Lower lobe of right lung (tissue), 2 donors: Measurements from ENCODE around the gene B3GNT9. TPM values are rescaled to one million over a fixed set of nuclear protein-coding genes. Genes with fewer than 3 reads are reported as not detected.

Source experiments
- ATAC-seq, 2 donors: fragments of 200-7000 bp; cut with Tn5 transposase; one replicate each; pipeline ENCODE4 v1.9.1; 2020 to 2022; ENCODE audit warnings: mild to moderate bottlenecking in 2 of 2, moderate library complexity in 2 of 2
- DNase-seq: peaks from one replicate; pipeline ENCODE4 v3.0.0-alpha.2; 2020
- H3K27ac ChIP-seq: fragments of 200-600 bp; one replicate; pipeline ENCODE4 v1.8.0; 2022
- H3K27me3 ChIP-seq: fragments of 200-600 bp; one replicate; pipeline ENCODE4 v1.8.0; 2022; ENCODE audit warnings: low read depth
- H3K36me3 ChIP-seq: fragments of 200-600 bp; one replicate; pipeline ENCODE4 v1.8.0; 2022; ENCODE audit warnings: mild to moderate bottlenecking
- H3K4me1 ChIP-seq: fragments of 200-600 bp; one replicate; pipeline ENCODE4 v1.8.0; 2022
- H3K4me3 ChIP-seq: fragments of 200-600 bp; one replicate; pipeline ENCODE4 v1.8.0; 2022; ENCODE audit warnings: mild to moderate bottlenecking
- H3K9me3 ChIP-seq: fragments of 200-600 bp; one replicate; pipeline ENCODE4 v1.8.0; 2022
- intact Hi-C: fragments of 100-400 bp; cut with DNase I; formaldehyde crosslinking; loops from one replicate; pipeline ENCODE4 v1.11.0; 2022
- total RNA-seq: library from RNA; stranded (reverse); fragmentation: NEBNext Ultra II Directional; extraction: Animal tissue kit (Norgen Biotek cat#: 25700); gene quantifications from one replicate; pipeline ENCODE4 v1.2.1, GENCODE V29; 2021
- TF ChIP-seq, protein P1 (sequence below): fragments of 200-600 bp; IDR thresholded peaks from one replicate; pipeline ENCODE4 v1.8.0; 2022; ENCODE audit warnings: antibody characterized with exemption, mild to moderate bottlenecking
- donor health status: DM: no; HTN: yes; CAD: no; lungs with severe emphysema.

The B3GNT9 gene
- total RNA-seq, 1 donor from 2014 or later, result 13.5 TPM

DNA sequence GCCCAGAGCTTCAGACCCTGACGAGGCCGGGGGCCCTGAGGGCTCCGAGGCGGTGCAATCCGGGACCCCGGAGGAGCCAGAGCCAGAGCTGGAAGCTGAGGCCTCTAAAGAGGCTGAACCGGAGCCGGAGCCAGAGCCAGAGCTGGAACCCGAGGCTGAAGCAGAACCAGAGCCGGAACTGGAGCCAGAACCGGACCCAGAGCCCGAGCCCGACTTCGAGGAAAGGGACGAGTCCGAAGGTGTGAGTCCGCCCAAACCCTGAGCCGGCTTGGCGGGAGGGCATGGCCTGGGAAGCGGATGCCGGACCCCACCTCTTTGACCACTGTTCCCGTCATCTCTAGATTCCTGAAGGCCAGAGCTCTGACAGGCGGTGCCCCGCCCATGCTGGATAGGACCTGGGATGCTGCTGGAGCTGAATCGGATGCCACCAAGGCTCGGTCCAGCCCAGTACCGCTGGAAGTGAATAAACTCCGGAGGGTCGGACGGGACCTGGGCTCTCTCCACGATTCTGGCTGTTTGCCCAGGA is 24.0 kb upstream of the B3GNT9 start:
- no peaks in the 10 kb centered on the region for H3K27me3 ChIP-seq
- intact Hi-C loops, result no loop called here
- DNase-seq, result no peak
- H3K4me3 ChIP-seq, result peak overlapping the region; percentile 59
- no peak for ATAC-seq
- peak overlapping the region; percentile 87 for H3K27ac ChIP-seq
- peaks cover 81% of the 10 kb centered on the region for H3K4me1 ChIP-seq
- H3K36me3 ChIP-seq, result peaks cover 7% of the 10 kb centered on the region
- TF ChIP-seq, protein P1, sequence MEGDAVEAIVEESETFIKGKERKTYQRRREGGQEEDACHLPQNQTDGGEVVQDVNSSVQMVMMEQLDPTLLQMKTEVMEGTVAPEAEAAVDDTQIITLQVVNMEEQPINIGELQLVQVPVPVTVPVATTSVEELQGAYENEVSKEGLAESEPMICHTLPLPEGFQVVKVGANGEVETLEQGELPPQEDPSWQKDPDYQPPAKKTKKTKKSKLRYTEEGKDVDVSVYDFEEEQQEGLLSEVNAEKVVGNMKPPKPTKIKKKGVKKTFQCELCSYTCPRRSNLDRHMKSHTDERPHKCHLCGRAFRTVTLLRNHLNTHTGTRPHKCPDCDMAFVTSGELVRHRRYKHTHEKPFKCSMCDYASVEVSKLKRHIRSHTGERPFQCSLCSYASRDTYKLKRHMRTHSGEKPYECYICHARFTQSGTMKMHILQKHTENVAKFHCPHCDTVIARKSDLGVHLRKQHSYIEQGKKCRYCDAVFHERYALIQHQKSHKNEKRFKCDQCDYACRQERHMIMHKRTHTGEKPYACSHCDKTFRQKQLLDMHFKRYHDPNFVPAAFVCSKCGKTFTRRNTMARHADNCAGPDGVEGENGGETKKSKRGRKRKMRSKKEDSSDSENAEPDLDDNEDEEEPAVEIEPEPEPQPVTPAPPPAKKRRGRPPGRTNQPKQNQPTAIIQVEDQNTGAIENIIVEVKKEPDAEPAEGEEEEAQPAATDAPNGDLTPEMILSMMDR, result no peak
- no peaks in the 10 kb centered on the region for H3K9me3 ChIP-seq

DNA sequence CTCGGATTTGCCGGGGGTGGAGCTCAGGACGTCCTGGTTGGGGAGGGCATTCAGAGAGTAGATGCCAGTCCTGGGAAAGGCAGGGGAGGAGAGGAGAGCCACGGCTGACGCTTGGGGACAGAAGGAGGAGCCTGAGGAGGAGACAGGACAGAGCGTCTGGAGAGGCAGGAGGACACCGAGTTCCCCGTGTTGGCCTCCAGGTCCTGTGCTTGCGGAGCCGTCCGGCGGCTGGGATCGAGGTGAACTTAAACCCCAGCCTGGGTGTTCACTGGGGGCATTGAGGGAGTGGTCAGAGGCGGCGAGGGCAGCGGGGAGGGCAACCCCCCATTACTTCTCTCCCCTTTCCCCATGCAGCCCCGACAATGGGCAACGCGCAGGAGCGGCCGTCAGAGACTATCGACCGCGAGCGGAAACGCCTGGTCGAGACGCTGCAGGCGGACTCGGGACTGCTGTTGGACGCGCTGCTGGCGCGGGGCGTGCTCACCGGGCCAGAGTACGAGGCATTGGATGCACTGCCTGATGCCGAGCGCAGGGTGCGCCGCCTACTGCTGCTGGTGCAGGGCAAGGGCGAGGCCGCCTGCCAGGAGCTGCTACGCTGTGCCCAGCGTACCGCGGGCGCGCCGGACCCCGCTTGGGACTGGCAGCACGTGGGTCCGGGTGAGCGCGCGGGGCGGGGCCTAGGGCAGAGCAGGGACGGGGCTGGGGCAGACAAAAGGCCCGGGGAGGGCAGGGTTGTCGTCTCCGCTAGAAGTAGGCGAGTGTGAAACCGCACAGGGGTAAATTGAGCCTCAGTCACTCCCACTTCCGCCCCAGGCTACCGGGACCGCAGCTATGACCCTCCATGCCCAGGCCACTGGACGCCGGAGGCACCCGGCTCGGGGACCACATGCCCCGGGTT is 23.3 kb upstream of the B3GNT9 start:
- TF ChIP-seq, protein P1, result peak; percentile 44
- ATAC-seq (peak; percentile 79 to 83), DNase-seq (peak; percentile 93)
- H3K27me3 ChIP-seq, result no peaks in the 10 kb centered on the region
- H3K9me3 ChIP-seq, result no peaks in the 10 kb centered on the region
- peak overlapping the region; percentile 87 for H3K27ac ChIP-seq
- peaks cover 7% of the 10 kb centered on the region for H3K36me3 ChIP-seq
- intact Hi-C loops, result no loop called here
- peak overlapping the region; percentile 59 for H3K4me3 ChIP-seq
- peaks cover 86% of the 10 kb centered on the region for H3K4me1 ChIP-seq

DNA sequence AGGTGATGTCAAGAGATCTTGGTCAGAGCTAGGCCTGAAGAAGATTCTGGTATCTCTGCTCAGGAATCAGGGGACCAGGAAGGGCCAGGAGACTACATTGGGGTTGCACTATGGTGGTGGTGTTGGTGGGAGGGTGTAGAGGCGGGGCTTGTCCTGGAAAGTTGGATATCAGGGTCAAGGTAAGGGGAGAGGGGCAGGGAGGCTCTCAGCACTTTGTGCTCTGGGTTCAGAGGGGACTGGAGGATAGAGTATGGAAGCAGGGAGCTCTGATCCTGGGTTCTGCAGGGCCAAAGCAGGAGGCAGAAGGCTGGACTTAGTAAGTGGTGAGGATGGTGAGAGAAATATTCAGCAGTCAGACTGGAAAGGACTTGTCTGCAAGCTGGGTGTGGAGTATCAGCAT is 22.5 kb upstream of the B3GNT9 start:
- DNase-seq, result no peak
- peaks cover 7% of the 10 kb centered on the region for H3K36me3 ChIP-seq
- ATAC-seq, result no peak
- intact Hi-C loops, result no loop called here
- H3K27me3 ChIP-seq, result no peaks in the 10 kb centered on the region
- H3K4me1 ChIP-seq, result peaks cover 82% of the 10 kb centered on the region
- H3K4me3 ChIP-seq, result peak overlapping the region; percentile 59
- peak overlapping the region; percentile 87 for H3K27ac ChIP-seq
- TF ChIP-seq, protein P1, result no peak
- H3K9me3 ChIP-seq, result no peaks in the 10 kb centered on the region

DNA sequence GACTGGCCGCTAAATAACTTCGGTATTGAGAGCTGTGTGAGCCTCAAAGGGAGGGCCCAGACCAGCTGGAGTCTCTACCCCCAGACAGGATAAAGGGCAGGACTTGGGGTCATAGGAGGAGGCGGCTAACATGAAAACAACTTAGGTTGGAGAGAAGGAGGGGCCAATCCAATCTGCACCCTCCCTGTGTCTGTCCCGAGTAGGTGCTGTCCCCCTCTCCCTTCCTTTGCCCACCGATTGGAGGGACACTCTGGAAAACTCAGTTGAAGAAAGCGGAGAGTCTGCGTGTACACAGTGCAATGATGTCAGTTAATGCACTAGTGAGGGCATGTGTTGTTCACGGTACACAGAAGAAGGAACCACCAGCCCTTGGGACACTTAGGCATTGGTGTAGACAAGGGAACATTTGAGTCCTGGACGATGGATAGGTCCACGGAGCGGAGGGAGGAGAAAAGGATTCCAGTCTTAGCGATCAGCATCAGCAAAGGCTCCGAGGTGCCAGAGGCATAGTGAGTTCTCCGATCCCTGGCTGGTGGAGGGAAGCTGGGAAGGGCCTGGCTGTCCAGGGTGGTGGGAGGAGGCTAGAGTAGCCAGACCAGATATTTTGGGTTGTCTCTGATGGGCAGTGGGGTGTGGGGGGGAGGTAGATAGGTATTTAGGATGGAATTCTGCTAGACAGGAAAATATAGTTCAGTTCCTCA is 20.3 kb upstream of the B3GNT9 start:
- Histone ChIP-seq H3K36me3 (peaks cover 14% of the 10 kb centered on the region), H3K4me3 (peak overlapping the region; percentile 62), H3K4me1 (peaks cover 60% of the 10 kb centered on the region), H3K27ac (peak overlapping the region; percentile 91), H3K27me3 (peaks cover 4% of the 10 kb centered on the region), H3K9me3 (no peaks in the 10 kb centered on the region)
- peak; percentile 3 to 5 for ATAC-seq
- intact Hi-C loops, result no loop called here
- TF ChIP-seq, protein P1, result no peak
- DNase-seq, result no peak

DNA sequence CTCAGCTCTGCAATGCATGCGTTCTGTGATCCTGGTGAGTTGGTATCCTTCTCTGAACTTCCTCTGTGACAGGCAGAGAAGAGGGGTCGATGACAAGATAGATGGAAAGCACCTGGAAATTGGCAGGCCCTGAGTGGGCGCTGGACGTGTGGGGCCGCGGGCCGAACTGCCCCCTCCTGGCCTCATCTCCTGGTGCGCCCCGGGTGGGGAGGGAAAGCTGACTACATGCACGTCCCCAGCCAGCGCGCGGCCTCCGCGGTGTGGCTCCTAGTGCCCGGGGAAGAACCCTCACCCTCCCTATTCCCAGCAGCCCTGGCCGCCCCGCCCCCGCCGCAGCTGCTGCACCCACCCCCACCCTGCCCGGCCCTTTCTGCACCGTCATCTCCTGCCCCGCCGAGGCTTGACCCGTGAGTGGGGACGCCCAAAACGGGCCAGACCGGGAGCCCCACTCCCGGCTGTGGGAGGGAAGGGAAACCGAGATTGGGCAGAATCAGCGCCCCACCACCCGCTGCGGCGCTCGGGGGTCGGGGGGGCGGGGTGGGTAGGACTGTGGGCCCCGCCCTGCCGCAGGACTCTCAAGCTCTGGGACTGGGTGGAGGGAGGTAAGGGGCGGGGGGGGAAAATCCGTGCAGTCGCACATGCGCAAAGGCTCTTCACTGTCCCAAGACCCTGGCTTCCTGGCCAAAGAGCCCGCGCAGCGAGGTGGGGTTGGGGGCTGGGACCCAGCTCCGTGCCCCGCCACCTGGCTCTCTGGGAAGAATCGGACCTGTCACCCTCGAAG is 19.6 kb upstream of the B3GNT9 start, which contains the start of gene NOL3:
NOL3 (plus strand) TSS at position 371 of the 781 bp plus-strand sequence.
- DNase-seq (peak; percentile 88), ATAC-seq (peak; percentile 79 to 81)
- H3K27me3 ChIP-seq, result peaks cover 12% of the 10 kb centered on the region
- peaks cover 65% of the 10 kb centered on the region for H3K4me1 ChIP-seq
- TF ChIP-seq, protein P1, result no peak
- intact Hi-C loops, result no loop called here
- peak within 1 kb of the TSS; percentile 62 for H3K4me3 ChIP-seq
- H3K36me3 ChIP-seq, result peaks cover 13% of the 10 kb centered on the region
- no peaks in the 10 kb centered on the region for H3K9me3 ChIP-seq
- peak within 1 kb of the TSS; percentile 91 for H3K27ac ChIP-seq
